HG03571 (cell line): ENCODE measurements around the gene TPT1.
"Not testable (repeated sequence)": the region's sequence is repeated elsewhere in the genome, so short reads cannot be mapped to it uniquely, and the experiment has no call there.

Experiments
- ATAC-seq: cut with Tn5 transposase; IDR thresholded peaks from one replicate; pipeline ENCODE4 v1.9.1; 2021; ENCODE audit not compliant: unreplicated experiment

The TPT1 gene

DNA sequence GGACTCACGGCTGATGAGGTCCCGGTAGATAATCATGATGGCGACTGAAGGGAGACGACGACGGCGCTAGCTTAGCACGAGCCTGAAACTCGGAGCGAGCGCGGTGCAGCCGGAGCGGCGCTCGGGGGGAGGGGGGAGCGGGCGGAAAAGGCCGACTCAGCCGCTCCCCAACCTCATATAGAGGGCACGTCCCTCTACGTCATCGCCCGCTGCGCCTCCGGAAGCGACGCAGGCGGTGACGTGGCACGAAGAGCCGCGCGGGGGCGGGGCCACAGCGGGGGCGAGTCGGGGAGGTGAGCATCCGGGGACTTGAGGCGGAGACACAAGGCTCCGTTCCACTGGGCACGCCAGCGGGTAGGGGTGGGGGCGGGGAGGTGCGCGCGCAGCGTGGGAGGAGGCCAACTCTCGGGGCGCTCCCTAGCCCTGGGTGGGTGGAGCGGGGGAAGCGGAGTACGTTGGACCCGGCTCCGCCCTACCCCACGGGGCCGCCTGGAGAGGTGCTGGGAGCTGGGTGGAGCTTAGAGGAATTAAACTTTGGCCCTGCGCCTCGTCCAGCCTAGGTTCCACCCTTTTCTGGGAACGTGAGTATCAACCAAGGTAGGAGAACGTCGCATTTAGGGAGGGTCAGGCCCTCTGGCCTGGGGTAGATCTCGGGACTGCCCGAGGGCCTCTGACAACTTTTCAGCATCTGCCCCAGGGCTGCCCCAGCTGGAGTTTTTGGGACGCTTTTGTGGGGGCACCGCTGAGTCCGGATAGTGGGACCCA is at the start of gene TPT1:
TPT1 (minus strand) TSS at position 150 of the 765 bp plus-strand sequence; CDS start at position 36, 114 bp downstream.
- ATAC-seq, result peak; percentile 80

DNA sequence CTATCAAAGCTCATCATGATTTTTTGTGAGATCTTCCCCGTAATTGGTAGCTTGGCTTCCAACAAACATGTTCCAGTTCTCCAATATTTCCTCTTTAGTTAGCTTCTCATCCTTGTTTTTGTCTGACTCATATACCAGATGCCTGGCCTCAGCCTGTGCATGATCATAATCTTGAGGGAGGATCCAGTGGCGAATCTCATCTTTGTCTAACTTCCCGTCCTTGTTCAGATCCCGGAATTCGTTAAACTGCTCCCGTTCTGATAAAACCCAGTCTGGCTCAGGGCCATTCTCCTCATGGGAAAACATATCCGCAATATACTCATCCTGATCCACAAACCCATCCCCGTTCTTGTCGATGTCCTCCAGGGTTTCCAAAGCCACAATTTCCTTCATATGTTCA is 49.4 kb upstream of the TPT1 start:
- not testable (repeated sequence) for ATAC-seq

DNA sequence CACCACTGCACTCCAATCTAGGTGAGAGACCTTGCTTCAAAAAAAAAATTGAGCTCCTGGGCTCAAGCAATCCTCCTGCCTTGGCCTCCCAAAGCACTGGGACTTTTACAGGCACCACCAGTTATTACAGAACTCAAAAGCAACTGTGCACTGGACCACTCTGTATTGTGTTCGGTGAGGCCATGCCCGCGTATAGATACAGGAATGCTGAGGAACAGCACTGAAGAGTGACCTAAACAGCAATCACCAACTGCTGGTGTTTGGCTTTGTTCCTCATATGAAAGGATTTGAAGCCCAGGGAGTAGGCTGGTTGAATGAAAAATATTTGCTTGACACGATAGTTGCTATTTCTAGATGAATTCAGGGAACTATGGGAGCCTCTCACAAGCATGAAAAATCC is 47.7 kb upstream of the TPT1 start:
- ATAC-seq, result no peak

DNA sequence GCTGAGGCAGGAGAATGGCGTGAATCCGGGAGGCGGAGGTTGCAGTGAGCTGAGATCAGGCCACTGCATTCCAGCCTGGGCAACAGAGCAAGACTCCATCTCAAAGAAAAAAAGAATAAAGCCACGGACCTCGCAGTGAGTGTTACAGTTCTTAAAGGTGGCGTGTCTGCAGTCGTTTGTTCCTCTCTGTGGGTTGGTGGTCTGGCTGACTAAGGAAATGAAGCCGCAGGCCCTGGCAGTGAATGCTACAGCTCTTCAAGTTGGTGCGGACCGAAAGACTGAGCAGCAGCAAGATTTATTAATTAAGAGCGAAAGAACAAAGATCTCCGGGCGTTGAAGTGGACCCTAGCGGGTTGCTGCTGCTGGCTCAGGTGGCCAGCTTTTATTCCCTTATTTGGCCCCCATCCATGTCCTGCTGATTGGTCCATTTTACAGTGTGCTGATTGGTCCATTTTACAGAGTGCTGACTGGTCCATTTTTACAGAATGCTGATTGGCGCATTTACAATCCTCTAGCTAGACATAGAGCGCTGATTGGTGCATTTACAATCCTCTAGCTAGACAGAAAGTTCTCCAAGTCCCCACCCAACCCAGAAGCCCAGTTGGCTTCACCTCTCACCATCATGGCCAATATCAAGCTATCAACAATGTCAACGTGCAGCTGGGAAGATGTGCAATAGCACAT is 46.1 kb upstream of the TPT1 start:
- ATAC-seq, result not testable (repeated sequence)

DNA sequence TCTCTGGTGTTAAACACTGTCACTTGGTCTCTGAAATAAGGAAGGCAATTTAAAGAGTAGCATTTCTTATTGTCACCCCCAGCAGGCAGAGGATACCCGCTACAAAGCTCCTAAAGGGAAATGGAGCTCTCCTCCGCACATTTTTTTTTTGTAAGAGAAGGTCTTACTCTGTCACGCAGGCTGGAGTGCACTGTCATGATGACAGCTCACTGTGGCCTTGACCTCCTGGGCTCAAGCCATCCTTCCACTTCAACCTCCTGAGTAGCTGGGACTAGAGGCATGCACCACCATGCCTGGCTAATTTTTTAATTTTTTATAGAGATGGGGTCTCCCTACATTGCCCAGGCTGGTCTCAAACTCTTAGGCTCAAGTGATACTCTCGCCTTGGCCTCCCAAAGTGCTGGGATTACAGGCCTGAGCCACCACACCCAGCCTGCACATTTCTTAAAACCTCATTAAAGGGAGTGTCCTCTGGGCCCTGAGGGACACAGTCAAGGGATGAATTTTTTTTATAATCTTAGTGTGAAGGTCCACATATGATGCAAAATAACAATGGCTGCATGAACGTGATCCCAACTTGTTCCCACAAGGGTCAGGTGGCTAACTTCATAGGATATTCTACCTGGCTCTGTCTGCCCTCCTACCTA is 45.0 kb upstream of the TPT1 start:
- ATAC-seq, result no peak

DNA sequence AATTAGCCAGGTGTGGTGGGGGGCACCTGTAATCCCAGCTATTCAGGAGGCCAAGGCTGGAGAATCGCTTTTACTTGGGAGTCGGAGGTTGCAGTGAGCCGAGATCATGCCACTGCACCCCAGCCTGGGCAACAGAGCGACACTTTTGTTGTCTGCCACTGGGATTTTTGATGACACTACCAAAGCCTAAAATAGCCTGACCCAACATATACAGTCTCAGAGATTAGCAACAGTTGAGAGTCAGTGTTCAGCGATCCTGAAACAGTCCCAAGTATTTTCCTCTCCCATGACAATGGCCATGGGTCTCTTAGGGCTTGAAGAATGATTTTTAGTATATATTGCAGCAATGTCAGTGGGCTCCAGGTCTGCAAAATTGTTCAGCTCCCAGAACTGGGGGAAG is 44.3 kb upstream of the TPT1 start:
- no peak for ATAC-seq

DNA sequence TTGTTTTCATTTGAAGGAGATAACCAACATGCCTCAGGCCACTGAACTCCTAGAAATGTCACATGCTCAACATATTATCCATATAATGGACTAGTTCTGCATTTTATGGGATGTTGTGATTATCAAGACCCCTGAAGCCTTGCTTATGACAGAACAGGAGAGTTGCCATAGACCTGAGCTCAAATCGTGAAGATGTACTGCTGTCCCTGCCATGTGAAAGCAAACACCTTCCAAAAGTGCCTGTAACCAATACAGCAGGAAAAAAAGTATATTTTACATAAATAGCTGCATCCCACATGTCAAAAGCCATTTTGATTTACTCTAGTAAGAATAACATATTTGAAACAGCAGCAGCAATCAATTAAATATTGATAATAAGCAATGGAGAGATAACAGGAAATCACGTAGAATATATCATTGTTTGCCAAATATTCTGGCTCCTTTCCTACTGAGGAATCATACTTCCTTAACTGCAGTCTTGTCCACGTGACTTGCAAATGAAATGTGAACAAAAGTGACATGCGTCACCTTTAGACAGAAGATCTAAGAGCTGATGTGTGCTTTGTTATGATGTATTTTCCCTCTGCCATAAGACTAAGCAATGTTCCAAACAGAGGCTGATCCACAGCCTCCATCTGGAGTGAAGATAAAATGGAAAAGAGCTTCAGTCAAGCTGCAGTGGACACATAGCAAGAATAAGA is 43.6 kb upstream of the TPT1 start:
- no peak for ATAC-seq

DNA sequence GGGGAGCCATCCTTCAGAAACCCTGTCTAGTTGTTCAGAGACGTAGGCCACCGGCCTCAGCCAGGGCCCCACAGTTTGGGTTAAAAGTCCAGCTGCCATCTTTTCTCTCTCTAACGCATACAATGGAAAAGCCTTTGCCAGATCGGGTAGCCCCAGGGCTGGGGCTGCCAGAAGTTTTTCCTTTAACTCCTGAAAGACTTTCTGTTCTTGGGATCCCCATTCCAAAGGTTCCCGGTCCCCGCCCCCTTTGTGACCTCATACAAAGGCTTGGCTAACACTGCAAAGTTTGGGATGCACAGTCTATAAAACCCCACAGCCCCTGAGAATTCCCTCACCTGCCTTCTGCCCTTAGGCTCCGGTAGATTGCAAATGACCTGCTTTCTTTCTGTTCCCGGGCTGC is 41.8 kb upstream of the TPT1 start:
- not testable (repeated sequence) for ATAC-seq

DNA sequence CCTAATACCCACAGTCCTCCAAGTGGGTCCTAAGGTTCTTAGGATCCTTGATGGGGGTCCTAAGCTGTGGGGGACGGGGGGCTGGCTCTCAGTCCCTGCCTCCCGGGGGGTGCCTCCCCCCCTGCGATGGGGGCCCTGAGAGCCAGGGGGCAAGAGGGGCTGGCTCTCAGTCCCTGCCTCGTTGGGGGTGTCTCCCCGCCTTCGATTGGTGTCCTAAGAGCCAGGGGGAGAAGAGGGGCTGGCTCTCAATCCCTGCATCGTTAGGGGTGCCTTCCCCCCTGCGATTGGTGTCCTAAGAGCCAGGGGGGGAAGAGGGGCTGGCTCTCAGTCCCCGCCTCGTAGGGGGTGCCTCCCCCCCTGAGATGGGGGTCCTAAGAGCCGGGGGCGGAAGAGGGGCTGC is 40.2 kb upstream of the TPT1 start:
- ATAC-seq, result no peak

DNA sequence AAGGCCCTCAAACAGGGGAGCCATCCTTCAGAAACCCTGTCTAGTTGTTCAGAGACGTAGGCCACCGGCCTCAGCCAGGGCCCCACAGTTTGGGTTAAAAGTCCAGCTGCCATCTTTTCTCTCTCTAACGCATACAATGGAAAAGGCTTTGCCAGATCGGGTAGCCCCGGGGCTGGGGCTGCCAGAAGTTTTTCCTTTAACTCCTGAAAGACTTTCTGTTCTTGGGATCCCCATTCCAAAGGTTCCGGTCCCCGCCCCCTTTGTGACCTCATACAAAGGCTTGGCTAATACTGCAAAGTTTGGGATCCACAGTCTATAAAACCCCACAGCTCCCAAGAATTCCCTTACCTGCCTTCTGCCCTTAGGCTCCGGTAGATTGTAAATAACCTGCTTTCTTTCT is 39.7 kb upstream of the TPT1 start:
- ATAC-seq, result not testable (repeated sequence)

DNA sequence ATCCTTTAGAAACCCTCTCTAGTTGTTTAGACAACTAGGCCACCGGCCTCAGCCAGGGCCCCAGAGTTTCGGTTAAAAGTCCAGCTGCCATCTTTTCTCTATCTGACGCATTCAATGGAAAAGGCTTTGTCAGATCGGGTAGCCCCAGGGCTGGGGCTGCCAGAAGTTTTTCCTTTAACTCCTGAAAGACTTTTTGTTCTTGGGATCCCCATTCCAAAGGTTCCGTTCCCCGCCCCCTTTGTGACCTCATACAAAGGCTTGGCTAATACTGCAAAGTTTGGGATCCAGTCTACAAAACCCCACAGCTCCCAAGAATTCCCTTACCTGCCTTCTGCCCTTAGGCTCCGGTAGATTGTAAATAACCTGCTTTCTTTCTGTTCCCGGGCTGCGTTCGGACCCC is 38.5 kb upstream of the TPT1 start:
- not testable (repeated sequence) for ATAC-seq

DNA sequence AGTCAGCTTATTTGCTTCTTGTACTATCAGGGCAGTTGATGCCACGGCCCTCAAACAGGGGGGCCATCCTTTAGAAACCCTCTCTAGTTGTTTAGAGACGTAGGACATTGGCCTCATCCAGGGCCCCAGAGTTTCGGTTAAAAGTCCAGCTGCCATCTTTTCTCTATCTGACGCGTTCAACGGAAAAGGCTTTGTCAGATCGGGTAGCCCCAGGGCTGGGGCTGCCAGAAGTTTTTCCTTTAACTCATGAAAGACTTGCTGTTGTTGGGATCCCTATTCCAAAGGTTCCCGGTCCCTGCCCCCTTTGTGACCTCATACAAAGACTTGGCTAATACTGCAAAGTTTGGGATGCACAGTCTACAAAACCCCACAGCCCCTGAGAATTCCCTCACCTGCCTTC is 37.8 kb upstream of the TPT1 start:
- not testable (repeated sequence) for ATAC-seq

DNA sequence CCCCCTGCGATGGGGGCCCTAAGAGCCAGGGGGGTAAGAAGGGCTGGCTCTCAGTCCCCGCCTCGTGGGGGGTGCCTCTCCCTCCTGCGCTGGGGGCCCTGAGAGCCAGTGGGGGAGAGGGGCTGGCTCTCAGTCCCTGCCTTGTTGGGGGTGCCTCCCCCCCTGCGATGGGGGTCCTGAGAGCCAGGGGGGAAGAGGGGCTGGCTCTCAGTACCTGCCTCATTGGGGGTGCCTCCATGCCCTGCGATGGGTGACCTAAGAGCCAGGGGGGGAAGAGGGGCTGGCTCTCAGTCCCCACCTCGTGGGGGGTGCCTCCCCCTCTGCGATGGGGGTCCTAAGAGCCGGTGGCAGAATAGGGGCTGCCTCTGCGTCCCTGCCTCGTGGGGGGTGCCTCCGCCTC is 36.3 kb upstream of the TPT1 start:
- ATAC-seq, result not testable (repeated sequence)

DNA sequence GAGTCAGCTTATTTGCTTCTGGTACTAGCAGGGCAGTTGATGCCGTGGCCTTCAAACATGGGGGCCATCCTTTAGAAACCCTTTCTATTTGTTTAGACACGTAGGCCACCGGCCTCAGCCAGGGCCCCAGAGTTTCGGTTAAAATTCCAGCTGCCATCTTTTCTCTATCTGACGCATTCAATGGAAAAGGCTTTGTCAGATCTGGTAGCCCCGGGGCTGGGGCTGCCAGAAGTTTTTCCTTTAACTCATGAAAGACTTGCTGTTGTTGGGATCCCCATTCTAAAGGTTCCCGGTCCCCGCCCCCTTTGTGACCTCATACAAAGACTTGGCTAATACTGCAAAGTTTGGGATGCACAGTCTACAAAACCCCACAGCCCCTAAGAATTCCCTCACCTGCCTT is 35.7 kb upstream of the TPT1 start:
- not testable (repeated sequence) for ATAC-seq

DNA sequence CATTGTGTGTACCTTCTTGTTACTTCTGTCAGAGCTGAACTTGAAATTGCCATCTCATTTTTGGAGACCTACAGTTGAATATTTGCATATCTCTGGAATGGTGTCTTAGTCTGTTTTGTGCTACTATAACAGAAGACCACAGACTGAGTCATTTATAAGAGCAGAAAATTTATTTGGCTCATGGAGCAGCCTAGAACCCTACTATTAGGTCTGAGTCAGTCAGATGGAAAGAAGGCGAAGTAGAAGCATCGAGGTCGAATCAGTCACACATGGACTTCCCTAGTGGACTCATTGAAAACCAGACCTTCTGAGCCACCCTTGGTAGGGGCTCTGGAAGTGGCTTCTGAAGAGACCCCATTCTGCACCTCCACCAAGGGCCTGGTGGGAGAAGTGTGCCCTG is 33.9 kb upstream of the TPT1 start:
- no peak for ATAC-seq

DNA sequence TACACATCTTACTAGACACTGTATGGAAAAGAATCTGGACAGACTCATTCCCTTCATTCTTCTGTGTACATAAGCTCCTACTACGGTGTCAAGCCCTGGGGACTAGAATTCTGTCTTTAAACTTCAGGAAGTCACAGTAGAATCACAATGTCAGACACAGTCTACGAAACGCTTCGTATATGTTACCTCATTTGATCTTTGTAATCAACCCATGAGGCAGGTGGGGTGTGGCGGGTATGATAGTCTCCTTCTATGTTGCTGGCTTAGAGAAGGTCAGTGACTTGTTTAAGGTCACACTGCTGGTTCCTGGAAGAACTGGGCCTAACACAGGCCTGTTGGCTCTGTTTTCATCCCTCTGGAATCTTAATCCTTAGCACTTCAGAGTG is 32.2 kb upstream of the TPT1 start:
- no peak for ATAC-seq

DNA sequence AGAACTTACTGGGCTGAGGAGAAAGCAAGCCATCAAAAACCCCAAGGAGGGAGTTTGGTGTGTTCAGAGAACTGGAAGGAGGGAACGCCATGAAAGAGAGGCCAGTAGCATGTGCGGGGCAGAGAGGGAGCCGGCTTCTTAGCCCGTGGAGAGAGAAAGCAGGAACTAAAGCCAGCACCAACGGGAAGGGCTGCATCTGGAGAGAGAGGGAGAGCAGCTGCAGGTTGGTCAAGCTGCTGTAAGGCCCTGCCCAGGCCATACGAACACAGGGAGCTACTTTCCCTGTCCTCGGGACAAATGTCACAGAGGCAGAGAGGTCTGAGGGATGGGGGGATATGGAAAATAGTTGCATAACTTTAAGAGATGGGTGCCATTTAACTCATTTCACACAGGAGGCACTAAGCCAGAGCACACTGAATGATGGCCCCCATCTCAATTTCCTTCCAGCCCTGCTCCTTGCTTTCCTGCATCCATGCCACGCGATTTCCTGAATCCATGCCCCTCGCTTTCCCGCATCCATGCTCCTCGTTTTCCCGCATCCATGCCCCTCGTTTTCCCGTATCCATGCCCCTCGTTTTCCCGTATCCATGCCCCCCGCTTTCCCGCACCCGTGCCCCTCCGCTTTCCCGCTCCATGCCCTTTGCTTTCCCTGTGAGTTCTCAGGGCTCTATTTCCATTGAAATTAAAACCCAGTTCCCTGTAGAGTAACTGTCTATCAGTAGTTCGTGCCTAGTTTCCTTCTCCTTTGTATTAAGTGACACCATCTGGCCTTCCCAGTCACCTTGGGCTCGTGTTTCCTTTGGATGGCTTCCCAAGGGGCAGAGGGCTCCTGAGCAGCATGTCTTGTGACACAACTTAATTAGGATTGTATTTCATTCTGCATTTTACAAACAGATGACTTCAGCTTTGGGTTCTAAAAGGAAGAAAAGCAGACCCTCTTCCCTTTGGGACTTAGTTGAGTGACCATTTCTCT is 31.5 kb upstream of the TPT1 start:
- ATAC-seq, result no peak

DNA sequence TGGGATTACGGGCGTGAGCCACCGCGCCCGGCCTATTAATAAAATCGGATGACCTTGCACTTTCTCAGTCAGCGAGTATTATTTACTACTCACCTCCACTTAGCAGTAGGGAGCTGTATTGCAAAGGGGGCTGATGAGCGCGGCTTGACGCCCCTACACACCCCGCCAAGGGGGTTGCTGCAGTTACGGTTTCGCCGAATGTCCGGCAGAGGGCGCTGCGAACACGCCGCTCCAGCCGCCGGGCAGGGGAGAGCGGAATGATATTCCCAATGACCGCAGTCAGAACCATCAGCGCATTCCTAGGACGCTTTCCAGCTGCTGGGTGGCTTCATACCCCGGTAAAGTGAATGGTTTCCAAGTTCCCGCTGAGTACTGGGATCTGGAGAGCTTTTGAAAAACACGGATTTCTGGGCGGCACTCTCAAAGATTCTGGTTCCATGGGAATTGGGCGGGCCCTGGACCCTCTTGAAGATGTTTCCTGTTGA is 30.0 kb upstream of the TPT1 start:
- no peak for ATAC-seq

DNA sequence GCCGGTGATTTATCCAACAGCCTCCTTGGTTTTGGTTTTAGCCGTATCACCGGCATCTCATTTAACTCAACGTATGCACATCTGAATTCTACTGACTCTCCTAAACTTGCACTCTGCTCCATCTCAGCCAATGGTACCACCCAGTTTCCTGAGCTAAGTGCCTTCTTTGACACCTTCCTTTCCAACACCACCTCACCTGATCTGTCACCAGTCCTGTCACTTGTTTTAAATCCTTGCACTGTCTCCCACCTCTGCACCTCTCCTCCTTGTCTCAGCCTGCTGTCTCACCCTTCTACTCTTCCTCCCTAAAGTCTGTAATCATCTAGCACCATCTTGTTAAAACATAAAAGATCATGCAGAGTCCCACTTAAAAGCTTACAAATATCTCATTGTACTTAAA is 28.1 kb upstream of the TPT1 start:
- ATAC-seq, result no peak

DNA sequence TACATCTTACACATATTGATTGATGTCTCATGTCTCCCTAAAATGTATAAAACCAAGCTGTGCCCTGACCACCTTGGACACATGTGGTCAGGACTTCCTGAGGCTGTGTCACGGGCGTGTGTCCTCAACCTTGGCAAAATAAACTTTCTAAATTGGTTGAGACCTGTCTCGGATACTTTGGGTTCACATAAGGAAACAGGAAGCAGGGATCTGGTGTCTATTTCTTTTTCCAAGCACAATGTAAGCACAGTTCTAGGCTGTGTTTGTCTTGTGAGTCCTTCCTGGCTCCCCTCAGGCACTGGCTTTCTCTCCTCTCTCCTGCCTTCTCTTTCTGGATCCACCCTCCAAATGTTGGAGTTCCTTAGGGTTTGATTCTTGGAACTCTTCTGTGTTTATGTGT is 27.6 kb upstream of the TPT1 start:
- ATAC-seq, result no peak
